H1 (cell line): ENCODE results near the gene KIAA1671. TPM values are rescaled to one million over a fixed set of nuclear protein-coding genes. Genes with fewer than 3 reads are reported as not detected.

Experiments
- CHD7 ChIP-seq: fragments of 300-600 bp; sonication (generic); IDR thresholded peaks from 2 replicates; pipeline ENCODE4 v1.7.1; 2012; ENCODE audit warnings: low read length, moderate library complexity, mild to moderate bottlenecking, inconsistent platforms; ENCODE audit not compliant: insufficient replicate concordance
- HDAC2 ChIP-seq, 2 experiments: fragments of 300-600 bp in 1 of 2; sonication (generic) in 1 of 2; IDR thresholded peaks; 2 replicates each; pipeline ENCODE4 v1.6.1; 2011 to 2012; ENCODE audit warnings: low read depth in 2 of 2, low read length in 2 of 2, mild to moderate bottlenecking in 2 of 2, moderate library complexity in 2 of 2, borderline replicate concordance in 1 of 2, inconsistent platforms in 1 of 2
- polyA plus RNA-seq, 7 experiments: library from polyadenylated mRNA; depleted of rRNA in 3 of 7; stranded (reverse) in 5 of 7; unstranded in 2 of 7; fragments of >200 nt in 5 of 7; fragments of 200-250 nt in 2 of 7; gene quantifications; 1 replicate in 5 of 7; 2 replicates in 1 of 7; 4 replicates in 1 of 7; pipeline versions ENCODE4 v1.2.1 to v1.2.3, GENCODE V29; 2011 to 2013; ENCODE audit warnings: missing spikeins in 2 of 7, mixed read lengths in 2 of 7
- total RNA-seq: library from RNA; stranded (reverse); fragmentation: NEBNext Ultra II Directional; extraction: Animal tissue kit (Norgen Biotek cat#: 25700); gene quantifications from 2 replicates; pipeline ENCODE4 v1.2.1, GENCODE V29; 2021

KIAA1671 gene
- total and polyA plus RNA-seq, 2 of the 8 experiments (the other 6 are each of a cell fraction or from before 2014, with no cell fraction given) = 6.4 to 23.9 TPM

- TF ChIP-seq CHD7 = no peak
- TF ChIP-seq HDAC2 (IDR thresholded peaks at IDR 0.05; ENCODE audit: borderline replicate concordance in 1 of 2, low read depth in 2 of 2, low read length in 2 of 2) = no peak
- TF ChIP-seq, all 59 proteins: peak for 0
Measured at GRCh38 chr22:25039754-25040153, 87.2 kb downstream of the KIAA1671 start (continued).
